ENCODE measurements around the gene MCM6.

The MCM6 gene

GRCh38 chr2:135853401-135853800 is 22.8 kb downstream of the MCM6 start:
- no peak overlapping the region for H2BK120ac ChIP-seq (ENCODE audit: low read depth, low read length)
- H4K8ac ChIP-seq (ENCODE audit: low read depth, low read length) = no peak overlapping the region
- H3K27me3 ChIP-seq (ENCODE audit: control insufficient read depth in 3 of 3, insufficient read depth in 3 of 3, low read depth in 1 of 3, low read length in 3 of 3) = no peaks in the 10 kb centered on the region
- no peak overlapping the region for H2BK15ac ChIP-seq (ENCODE audit: low read length)
- no peak for DNase-seq (ENCODE audit: low spot score)
- H3K9ac ChIP-seq (ENCODE audit: low read depth, low read length, poor library complexity) = no peak overlapping the region
- no peak overlapping the region for H3K4me3 ChIP-seq (ENCODE audit: low read length in 2 of 2)
- H3K4me1 ChIP-seq (ENCODE audit: control insufficient read depth in 2 of 2, insufficient read depth in 1 of 2, low read depth in 1 of 2, low read length in 2 of 2) = no peaks in the 10 kb centered on the region
- H3K18ac ChIP-seq (ENCODE audit: low read length) = no peak overlapping the region
- H2AFZ ChIP-seq (ENCODE audit: low read length) = no peak overlapping the region
- peaks cover 30 to 99% of the 10 kb centered on the region in 2 donors for H3K36me3 ChIP-seq (replicated peaks in 1 of 2; ENCODE audit: control insufficient read depth in 2 of 2, insufficient read depth in 2 of 2, low read length in 2 of 2)
- H3K27ac ChIP-seq (replicated peaks; ENCODE audit: low read length) = no peak overlapping the region
- H2BK5ac ChIP-seq (ENCODE audit: low read length) = no peak overlapping the region
- no peak overlapping the region for H3K4me2 ChIP-seq (ENCODE audit: insufficient read depth, low read length, poor library complexity, severe bottlenecking)
- H2BK12ac ChIP-seq (ENCODE audit: low read length) = no peak overlapping the region
- no peaks in the 10 kb centered on the region for H3K79me1 ChIP-seq (ENCODE audit: low read depth, low read length)
- no peak overlapping the region for H3K14ac ChIP-seq (ENCODE audit: low read length)
- no peak overlapping the region for H4K91ac ChIP-seq (ENCODE audit: low read depth, low read length, poor library complexity)
- no peak overlapping the region for H2AK5ac ChIP-seq (ENCODE audit: low read depth, low read length)
- H3K23ac ChIP-seq (ENCODE audit: low read depth, low read length, poor library complexity) = no peak overlapping the region
- no peak overlapping the region for H3K4ac ChIP-seq (ENCODE audit: low read length)
- no peaks in the 10 kb centered on the region for H3K9me3 ChIP-seq (replicated peaks in 1 of 2; ENCODE audit: control insufficient read depth in 2 of 2, insufficient read depth in 1 of 2, low read depth in 1 of 2, low read length in 2 of 2)

- Histone ChIP-seq H3K27ac (replicated peaks; ENCODE audit: low read length) (no peak overlapping the region), H2BK5ac (ENCODE audit: low read length) (no peak overlapping the region), H4K91ac (ENCODE audit: low read depth, low read length, poor library complexity) (no peak overlapping the region), H3K4me3 (ENCODE audit: low read length in 2 of 2) (no peak overlapping the region), H3K36me3 (replicated peaks in 1 of 2; ENCODE audit: control insufficient read depth in 2 of 2, insufficient read depth in 2 of 2, low read length in 2 of 2) (peaks cover 30 to 99% of the 10 kb centered on the region in 2 donors), H3K4me2 (ENCODE audit: insufficient read depth, low read length, poor library complexity, severe bottlenecking) (no peak overlapping the region), H4K8ac (ENCODE audit: low read depth, low read length) (no peak overlapping the region), H2BK120ac (ENCODE audit: low read depth, low read length) (no peak overlapping the region), H3K4ac (ENCODE audit: low read length) (no peak overlapping the region), H2BK15ac (ENCODE audit: low read length) (no peak overlapping the region), H2AFZ (ENCODE audit: low read length) (no peak overlapping the region), H3K9ac (ENCODE audit: low read depth, low read length, poor library complexity) (no peak overlapping the region), H3K14ac (ENCODE audit: low read length) (no peak overlapping the region), H2BK12ac (ENCODE audit: low read length) (no peak overlapping the region), H3K27me3 (ENCODE audit: control insufficient read depth in 3 of 3, insufficient read depth in 3 of 3, low read depth in 1 of 3, low read length in 3 of 3) (no peaks in the 10 kb centered on the region), H3K4me1 (ENCODE audit: control insufficient read depth in 2 of 2, insufficient read depth in 1 of 2, low read depth in 1 of 2, low read length in 2 of 2) (no peaks in the 10 kb centered on the region), H3K79me1 (ENCODE audit: low read depth, low read length) (no peaks in the 10 kb centered on the region), H3K18ac (ENCODE audit: low read length) (no peak overlapping the region), H3K9me3 (replicated peaks in 1 of 2; ENCODE audit: control insufficient read depth in 2 of 2, insufficient read depth in 1 of 2, low read depth in 1 of 2, low read length in 2 of 2) (no peaks in the 10 kb centered on the region), H3K23ac (ENCODE audit: low read depth, low read length, poor library complexity) (no peak overlapping the region), H2AK5ac (ENCODE audit: low read depth, low read length) (no peak overlapping the region)
- DNase-seq (ENCODE audit: low spot score) = no peak
Observed at GRCh38 chr2:135851858-135852257, 24.4 kb downstream of the MCM6 start.

- no peak overlapping the region for H3K9ac ChIP-seq (ENCODE audit: low read depth, low read length, poor library complexity)
- no peak overlapping the region for H2BK5ac ChIP-seq (ENCODE audit: low read length)
- H3K14ac ChIP-seq (ENCODE audit: low read length) = no peak overlapping the region
- H2AK5ac ChIP-seq (ENCODE audit: low read depth, low read length) = no peak overlapping the region
- no peak overlapping the region for H4K8ac ChIP-seq (ENCODE audit: low read depth, low read length)
- no peak overlapping the region for H3K23ac ChIP-seq (ENCODE audit: low read depth, low read length, poor library complexity)
- H3K4me3 ChIP-seq (ENCODE audit: low read length in 2 of 2) = no peak overlapping the region
- H2BK15ac ChIP-seq (ENCODE audit: low read length) = no peak overlapping the region
- H3K79me1 ChIP-seq (ENCODE audit: low read depth, low read length) = no peaks in the 10 kb centered on the region
- no peak overlapping the region for H2AFZ ChIP-seq (ENCODE audit: low read length)
- no peak overlapping the region for H3K4ac ChIP-seq (ENCODE audit: low read length)
- H3K4me2 ChIP-seq (ENCODE audit: insufficient read depth, low read length, poor library complexity, severe bottlenecking) = no peak overlapping the region
- H3K27ac ChIP-seq (replicated peaks; ENCODE audit: low read length) = no peak overlapping the region
- H3K4me1 ChIP-seq (ENCODE audit: control insufficient read depth in 2 of 2, insufficient read depth in 1 of 2, low read depth in 1 of 2, low read length in 2 of 2) = no peaks in the 10 kb centered on the region
- H3K18ac ChIP-seq (ENCODE audit: low read length) = no peak overlapping the region
- no peak for DNase-seq (ENCODE audit: low spot score)
- no peak overlapping the region for H2BK120ac ChIP-seq (ENCODE audit: low read depth, low read length)
- no peak overlapping the region for H4K91ac ChIP-seq (ENCODE audit: low read depth, low read length, poor library complexity)
- no CpG with 5 or more reads among the region's 17 CpGs for WGBS, 2 donors (ENCODE audit: extremely low coverage in 2 of 2, insufficient read length in 2 of 2, insufficient replicate concordance in 1 of 2)
- no peak overlapping the region for H2BK12ac ChIP-seq (ENCODE audit: low read length)
- H3K36me3 ChIP-seq (replicated peaks in 1 of 2; ENCODE audit: control insufficient read depth in 2 of 2, insufficient read depth in 2 of 2, low read length in 2 of 2) = peaks cover 27 to 99% of the 10 kb centered on the region in 2 donors
- no peaks in the 10 kb centered on the region for H3K27me3 ChIP-seq (ENCODE audit: control insufficient read depth in 3 of 3, insufficient read depth in 3 of 3, low read depth in 1 of 3, low read length in 3 of 3)
- no peaks in the 10 kb centered on the region for H3K9me3 ChIP-seq (replicated peaks in 1 of 2; ENCODE audit: control insufficient read depth in 2 of 2, insufficient read depth in 1 of 2, low read depth in 1 of 2, low read length in 2 of 2)
Observed at GRCh38 chr2:135850892-135851668, 25.2 kb downstream of the MCM6 start.

- no peak overlapping the region for H3K18ac ChIP-seq (ENCODE audit: low read length)
- H3K4me3 ChIP-seq (ENCODE audit: low read length in 2 of 2) = no peak overlapping the region
- H2BK120ac ChIP-seq (ENCODE audit: low read depth, low read length) = no peak overlapping the region
- no CpG with 5 or more reads among the region's 3 CpGs for whole genome bisulfite sequencing, 2 donors (ENCODE audit: extremely low coverage in 2 of 2, insufficient read length in 2 of 2, insufficient replicate concordance in 1 of 2)
- H2BK5ac ChIP-seq (ENCODE audit: low read length) = no peak overlapping the region
- no peak overlapping the region for H3K4ac ChIP-seq (ENCODE audit: low read length)
- no peak overlapping the region for H4K91ac ChIP-seq (ENCODE audit: low read depth, low read length, poor library complexity)
- H2AFZ ChIP-seq (ENCODE audit: low read length) = no peak overlapping the region
- H3K36me3 ChIP-seq (replicated peaks in 1 of 2; ENCODE audit: control insufficient read depth in 2 of 2, insufficient read depth in 2 of 2, low read length in 2 of 2) = peaks cover 25 to 99% of the 10 kb centered on the region in 2 donors
- no peak overlapping the region for H3K4me2 ChIP-seq (ENCODE audit: insufficient read depth, low read length, poor library complexity, severe bottlenecking)
- H3K27me3 ChIP-seq (ENCODE audit: control insufficient read depth in 3 of 3, insufficient read depth in 3 of 3, low read depth in 1 of 3, low read length in 3 of 3) = no peaks in the 10 kb centered on the region
- no peak overlapping the region for H3K14ac ChIP-seq (ENCODE audit: low read length)
- H2BK12ac ChIP-seq (ENCODE audit: low read length) = no peak overlapping the region
- no peak overlapping the region for H3K23ac ChIP-seq (ENCODE audit: low read depth, low read length, poor library complexity)
- no peaks in the 10 kb centered on the region for H3K9me3 ChIP-seq (replicated peaks in 1 of 2; ENCODE audit: control insufficient read depth in 2 of 2, insufficient read depth in 1 of 2, low read depth in 1 of 2, low read length in 2 of 2)
- no peak overlapping the region for H2AK5ac ChIP-seq (ENCODE audit: low read depth, low read length)
- no peak overlapping the region for H2BK15ac ChIP-seq (ENCODE audit: low read length)
- H3K27ac ChIP-seq (replicated peaks; ENCODE audit: low read length) = no peak overlapping the region
- DNase-seq (ENCODE audit: low spot score) = no peak
- no peaks in the 10 kb centered on the region for H3K79me1 ChIP-seq (ENCODE audit: low read depth, low read length)
- H3K4me1 ChIP-seq (ENCODE audit: control insufficient read depth in 2 of 2, insufficient read depth in 1 of 2, low read depth in 1 of 2, low read length in 2 of 2) = no peaks in the 10 kb centered on the region
- H3K9ac ChIP-seq (ENCODE audit: low read depth, low read length, poor library complexity) = no peak overlapping the region
- H4K8ac ChIP-seq (ENCODE audit: low read depth, low read length) = no peak overlapping the region
Observed at GRCh38 chr2:135849087-135849486, 27.2 kb downstream of the MCM6 start.

Data from neuronal stem cell (in vitro differentiated cells).